Measurements from ENCODE around the gene DISC1.
A peak's percentile ranks its signal among the peaks of the same experiment; 100 is the strongest.
"Not testable (repeated sequence)": the region's sequence is repeated elsewhere in the genome, so short reads cannot be mapped to it uniquely, and the experiment has no call there.

The DISC1 gene

DNA sequence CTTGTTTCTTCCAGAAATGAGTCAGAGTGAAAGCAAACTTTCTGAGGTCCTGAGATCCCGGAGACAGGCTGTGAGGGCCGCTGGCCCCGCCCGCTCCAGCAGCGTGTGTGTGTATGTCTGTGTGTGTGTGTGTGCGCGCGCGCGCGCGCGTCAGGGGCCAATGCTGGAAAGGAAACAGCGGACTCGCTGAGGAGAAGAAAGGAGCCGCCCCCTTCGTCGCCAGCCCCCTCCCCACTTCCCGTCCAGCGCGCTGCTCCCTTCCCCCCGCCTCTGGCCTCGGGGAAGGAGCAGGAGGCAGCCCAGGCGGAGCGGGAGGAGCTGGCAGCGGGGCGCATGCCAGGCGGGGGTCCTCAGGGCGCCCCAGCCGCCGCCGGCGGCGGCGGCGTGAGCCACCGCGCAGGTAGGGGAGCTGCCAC, at the start of gene DISC1:
Gene DISC1 (plus strand): TSS at position 256 of the 416 bp plus-strand sequence. CDS start 78 bp downstream, at position 334.
- DNase-seq: no peak

DNA sequence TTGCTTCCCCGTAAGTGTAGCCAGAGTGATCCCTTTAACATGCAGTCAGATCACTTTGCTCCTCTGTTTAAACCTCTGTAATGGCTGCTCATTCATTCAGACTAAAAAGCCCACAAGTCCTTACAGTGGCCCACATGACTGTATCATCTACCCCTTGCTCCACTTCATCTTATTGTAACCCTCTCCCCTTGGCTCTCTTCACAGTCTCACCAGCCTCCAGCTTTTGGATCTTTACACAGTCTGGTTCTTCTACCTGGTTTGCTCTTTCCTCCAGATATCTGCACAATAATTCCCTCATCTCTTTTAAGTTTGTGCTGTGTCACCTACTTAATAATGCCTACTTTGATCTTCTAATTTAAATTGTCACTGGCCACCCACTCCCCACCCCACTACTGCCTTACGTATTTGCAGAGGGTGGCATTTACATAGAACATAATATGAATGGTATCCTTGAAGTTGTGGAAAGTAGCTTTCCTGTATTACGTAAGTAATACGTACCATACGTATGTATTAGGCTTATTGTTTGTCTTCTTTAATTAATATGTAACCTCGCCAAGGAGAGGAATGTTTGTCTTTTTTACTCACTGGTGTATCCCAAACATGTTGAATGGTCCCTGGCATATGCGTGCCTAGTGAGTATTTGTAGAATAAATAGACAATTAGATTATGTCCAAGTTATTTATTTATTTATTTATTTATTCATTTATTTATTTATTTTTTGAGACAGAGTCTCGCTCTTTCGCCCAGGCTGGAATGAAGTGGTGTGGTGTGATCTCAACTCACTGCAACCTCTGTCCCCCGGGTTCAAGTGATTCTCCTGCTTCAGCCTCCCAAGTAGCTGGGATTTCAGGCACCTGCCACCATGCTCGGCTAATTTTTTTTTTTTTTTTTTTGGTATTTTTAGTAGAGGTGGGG, 49.5 kb upstream of the DISC1 start:
- DNase-seq: no peak

DNA sequence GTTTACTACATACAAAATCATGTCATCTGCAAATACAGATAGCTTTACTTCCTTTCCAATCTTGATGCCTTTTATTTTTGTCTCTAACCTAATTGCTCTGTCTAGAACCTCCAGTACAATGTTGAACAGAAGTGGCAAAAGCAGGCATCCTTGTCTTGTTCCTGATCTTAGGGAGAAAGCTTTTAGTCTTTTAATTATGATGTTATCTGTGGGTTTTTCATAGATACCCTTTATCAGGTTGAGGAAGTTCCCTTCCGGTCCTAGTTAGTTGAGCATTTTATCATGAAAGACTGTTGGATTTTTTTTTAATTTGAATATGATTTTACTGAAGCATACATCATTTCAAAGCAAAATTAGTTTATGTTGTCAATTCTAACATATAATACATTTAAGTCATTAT, 45.7 kb upstream of the DISC1 start:
- no peak for DNase-seq

DNA sequence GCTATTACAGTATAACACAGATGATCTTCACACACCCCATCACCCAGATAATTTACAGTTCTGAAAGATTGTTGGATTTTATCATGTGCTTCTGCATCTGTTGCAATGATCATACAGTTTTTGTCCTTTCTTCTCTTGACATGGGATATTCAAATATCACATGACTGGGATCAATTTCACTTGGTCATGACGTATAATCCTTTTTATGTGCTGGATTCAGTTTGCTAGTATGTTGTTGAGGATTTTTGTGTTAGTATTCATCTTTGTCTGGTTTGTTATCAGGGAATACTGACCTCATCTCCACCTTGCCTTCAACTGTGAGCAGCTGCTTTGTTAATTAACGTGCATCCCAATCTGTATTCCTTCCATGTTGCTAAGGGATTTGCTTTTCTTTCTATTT, 44.7 kb upstream of the DISC1 start:
- DNase-seq: no peak

DNA sequence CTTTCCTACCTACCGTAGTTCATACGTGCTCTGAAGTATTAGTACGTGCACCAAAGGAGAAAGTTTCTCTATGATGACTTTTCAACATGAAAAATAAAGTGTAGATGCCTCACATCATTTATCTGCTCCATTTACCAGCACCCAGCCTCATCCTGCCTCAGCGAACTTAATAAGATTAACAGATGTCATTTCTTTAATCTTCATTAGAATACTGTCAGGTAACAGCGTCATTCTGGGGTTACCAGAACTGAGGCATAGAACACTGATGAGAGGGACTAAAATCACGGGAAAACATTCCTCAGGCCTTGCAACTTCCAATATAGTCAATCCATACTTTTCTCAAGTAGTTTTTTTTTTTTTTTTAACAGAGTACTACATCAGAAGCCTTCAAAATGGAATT, 43.2 kb upstream of the DISC1 start:
- DNase-seq: no peak

DNA sequence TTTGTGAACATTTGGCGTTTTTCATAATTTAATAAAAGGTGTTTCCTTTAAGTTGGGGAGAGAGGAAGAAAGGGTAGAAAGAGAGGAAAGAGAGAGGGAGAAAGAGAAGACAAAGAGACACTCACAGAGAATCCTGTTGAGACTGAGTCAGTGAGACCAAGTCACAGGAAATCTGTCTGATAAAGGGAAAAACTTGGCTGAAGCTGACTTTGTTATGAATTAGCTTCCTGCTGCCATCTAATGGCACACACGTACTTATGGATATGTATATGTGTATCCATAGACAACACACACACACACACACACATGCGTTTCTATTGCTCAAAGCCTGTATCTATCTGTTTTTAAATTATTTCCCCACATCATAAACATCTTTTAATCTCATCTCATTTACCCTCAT, 42.5 kb upstream of the DISC1 start:
- DNase-seq: no peak

DNA sequence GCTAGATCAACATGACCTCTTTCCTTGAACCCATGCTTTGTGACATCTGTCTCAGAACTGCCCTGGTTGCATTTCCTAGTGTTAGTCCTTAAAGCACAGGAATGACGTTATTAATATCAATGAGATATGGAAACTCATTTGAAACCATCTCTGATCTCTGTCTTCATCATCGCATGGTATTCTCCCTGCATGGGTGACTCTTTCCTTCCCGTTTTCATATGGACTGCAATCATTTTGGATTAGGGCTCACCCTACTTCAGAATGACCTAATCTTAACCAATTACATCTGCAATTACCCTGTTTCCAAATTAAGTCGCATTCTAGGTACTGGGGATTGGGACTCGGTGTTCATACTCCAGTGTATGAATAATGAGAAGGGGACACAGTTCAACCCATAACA, 41.7 kb upstream of the DISC1 start:
- DNase-seq: no peak

DNA sequence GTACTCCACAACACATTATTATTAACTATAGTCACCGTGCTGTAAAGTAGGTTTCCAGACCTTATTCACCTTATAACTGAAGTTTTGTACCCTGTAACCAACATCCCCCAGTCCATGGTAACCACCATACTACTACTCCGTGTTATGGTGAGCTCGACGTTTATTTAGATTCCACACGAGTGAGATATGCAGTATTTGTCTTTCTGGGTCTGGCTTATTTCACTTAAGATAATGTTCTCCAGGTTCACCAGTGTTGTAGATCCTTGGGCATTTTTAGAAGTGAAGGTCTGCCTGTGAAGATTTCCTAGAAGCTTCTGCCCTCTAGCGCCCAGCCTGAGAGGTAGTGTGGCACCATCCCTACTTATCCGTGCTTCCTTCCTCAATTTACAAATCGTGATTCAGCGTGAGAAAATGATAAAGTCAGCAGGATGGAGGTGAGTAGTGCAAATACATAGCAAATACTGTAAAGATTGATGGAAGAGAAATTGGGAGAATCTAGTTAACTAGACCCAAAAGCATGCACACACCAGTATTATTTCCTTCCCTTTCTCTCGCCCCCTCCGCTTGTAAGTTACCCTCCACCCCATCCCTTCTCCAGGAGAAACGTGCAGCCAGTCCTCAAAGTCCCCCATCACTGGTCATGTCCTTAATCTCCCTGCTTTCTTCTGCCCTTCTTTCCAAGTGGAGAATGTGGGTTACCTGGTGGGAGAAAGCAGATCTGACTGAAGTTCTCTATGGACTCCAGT, 36.0 kb upstream of the DISC1 start:
- DNase-seq: peak; percentile 43

DNA sequence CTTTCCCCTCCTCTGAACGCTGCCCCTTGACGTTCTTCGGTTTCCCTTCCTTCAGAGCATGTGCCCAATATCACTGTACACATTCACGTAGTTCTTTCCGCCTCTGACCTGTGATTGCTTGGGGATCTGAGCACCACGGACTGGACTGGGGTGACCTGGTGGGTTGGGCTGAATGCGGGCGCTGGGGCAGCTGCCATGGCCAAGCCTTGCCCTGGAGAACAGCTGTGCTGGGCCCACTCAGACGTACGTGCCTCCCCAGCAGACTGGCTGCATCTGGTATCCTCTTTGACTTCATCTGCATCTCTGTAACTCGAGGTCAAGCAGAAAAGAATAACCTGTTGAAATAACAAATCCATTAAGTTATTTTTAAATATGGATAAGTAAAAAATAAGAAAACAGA, 35.1 kb upstream of the DISC1 start:
- DNase-seq: peak; percentile 15

DNA sequence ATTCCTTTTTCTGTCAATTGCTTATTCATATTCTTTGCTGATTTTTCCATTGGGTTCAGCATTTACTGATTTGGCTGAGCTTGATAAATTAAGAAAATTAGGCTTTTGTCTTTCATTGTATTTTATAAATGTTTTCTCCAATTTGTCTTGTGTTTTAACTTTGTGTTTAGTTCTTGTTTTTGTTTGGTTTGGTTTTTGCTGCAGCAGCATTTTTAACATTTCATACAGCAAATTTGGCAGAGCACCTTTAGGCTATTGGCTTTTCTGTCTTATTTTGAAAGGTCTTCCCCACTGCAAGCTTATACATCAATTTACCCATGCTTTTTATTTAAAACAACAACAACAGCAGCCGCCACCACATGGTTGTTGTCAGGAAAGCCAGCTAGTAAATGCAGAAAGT, 33.8 kb upstream of the DISC1 start:
- DNase-seq: no peak

DNA sequence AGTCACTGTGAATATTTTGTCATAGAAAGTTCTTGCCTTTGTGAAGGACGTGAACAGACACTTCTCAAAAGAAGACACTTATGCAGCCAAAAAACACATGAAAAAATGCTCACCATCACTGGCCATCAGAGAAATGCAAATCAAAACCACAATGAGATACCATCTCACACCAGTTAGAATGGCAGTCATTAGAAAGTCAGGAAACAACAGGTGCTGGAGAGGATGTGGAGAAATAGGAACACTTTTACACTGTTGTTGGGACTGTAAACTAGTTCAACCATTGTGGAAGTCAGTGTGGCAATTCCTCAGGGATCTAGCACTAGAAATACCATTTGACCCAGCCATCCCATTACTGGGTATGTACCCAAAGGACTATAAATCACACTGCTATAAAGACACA, 33.3 kb upstream of the DISC1 start:
- not testable (repeated sequence) for DNase-seq

DNA sequence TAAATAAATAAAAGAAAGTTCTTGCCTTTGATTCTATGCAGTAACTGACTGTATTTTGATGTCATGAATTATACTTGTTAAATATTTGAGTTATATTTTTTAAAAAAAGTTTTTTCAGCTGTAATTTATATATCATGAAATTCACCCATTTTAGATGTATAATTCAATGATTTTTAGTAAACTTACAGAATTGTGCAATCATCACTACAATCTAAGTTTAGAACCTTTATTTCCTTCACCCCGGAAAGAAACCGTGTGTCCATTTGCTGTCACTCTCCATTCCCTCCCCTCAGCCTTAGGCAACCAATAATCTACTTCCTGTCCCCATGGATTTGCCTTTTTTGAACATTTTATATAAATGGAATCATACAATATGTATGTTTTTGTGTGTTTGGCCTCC, 32.5 kb upstream of the DISC1 start:
- DNase-seq: no peak

DNA sequence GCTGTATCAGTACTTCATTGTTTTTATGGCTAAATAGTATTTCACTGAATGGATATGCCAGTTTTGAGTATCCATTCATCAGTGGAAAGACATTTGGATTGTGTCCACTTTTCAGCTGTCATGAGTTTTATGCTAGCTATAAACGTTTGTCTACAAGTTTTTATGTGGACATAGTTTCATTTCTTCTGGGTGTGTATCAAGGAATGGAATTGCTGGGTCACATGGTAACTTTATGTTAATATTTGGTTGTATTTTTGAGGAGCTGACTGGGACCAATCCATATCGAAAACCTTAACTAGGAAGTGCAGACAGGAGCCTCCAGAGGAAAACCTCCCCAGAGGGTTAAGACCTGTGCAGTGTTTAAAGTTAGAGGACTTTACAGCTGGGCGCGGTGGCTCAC, 31.8 kb upstream of the DISC1 start:
- DNase-seq: no peak

DNA sequence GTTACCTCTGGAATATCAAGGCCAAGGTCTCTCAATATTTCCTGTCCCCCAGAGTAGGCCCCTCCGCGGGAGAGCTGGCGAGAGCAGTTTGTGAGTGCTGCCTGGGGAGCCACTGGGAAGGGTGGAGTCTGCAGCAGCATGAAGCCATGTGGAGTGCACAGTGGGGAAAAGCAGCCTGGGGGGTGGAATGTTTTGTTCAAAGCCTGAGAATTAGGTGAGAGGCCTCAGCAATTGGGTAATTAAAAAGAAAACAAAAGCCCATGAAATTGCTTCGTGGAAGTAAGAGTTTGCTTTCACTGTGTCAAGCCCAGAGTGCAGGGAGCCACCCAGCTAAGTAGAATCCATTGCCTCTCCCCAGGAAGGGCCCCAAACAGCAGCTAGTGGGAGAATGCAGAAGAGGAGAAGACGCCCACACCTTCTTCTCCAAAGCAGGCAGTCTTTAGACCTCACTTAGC, 30.2 kb upstream of the DISC1 start:
- no peak for DNase-seq

DNA sequence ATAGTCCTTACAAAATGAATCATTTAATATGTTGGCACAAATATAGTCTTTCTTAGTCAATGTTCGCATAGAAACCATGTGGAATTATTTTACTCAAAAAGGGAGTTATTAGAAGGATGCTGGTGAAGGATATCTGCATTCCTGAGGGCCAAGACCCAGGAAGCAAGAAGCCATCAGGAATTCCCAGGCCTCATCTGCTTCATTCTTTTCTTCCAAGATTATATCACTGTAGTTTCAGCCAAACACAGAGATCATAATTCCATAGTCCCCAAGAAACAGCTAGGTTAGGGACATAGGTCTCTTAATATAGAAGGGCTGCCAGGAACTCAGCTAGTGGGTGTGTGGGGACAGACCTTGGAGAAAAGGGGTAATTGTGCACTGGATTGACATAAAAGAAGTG, 28.6 kb upstream of the DISC1 start:
- DNase-seq: no peak

DNA sequence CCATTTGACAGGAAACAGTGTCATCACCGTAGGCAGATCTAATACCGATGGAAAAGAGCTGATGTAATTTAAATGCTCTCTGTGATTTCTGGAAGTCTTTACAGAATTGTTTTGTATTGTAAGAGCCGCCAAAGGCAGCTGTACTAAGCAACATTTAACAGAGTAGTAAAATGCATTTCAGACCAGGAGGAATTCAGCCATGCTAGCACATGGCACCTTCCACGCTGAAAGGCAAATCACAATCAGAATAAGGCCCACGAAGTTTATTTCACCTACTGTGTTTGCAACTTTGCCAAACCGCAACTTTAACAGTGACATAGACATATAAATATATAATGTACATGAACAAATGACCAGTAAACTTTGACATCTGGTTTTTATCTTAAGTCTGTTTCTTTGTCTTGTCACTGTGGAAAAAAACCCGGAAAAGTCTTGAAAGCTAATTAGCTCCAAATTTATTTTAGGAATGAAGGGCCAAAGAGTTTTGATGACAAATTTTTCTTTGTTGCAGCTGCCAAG, 26.1 kb upstream of the DISC1 start:
- DNase-seq: no peak

DNA sequence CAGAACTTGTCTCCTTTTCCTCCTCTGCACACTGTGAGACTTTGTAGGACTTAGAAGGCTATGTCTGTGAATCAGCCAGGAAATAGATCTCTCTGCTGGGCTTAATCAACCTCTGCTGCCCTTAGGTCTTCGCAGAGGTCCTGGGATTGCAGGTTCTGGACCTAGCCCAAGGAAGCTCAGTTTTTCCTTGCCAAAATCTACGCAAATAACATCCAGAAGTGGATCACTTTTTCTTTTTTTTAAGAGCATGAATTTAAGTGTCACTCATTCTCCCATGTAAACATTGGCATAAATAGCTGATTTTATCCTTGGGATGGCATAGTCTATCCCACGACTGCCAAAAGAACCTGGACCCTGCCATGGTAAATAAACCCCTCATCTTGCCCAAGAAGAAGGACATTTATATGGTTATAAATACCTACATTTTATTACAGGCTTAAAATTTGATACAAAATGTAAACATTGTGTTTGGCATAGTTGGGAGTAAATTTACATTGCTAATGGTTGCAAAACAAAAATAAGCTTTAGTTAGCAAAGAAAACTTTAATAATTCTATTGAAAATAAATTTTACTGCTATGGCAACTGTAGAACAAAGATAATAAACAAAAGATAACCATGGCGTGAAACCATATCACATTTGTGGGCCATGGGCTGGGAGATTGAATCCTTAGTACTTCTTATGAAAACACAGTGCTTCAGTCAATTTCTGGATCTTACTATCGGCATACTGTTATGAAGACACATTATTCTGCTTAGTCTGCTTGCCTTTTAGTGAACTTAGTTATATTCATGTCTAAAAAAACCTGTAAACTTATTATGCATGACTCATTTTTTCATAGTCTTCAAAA, 24.5 kb upstream of the DISC1 start:
- no peak for DNase-seq

DNA sequence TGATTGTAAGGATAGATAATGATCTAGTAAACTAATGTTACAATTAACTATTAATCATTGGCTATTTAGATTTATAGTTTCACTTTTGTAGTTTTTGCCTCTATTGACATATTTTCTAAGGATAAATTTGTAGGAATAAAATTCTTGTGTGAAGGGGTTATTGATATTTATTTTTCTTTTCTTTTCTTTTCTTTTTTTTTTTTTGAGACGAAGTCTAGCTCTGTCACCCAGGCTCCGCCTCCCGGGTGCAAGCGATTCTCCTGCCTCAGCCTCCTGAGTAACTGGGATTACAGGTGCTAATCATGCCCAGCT, 24.0 kb upstream of the DISC1 start:
- no peak for DNase-seq

DNA sequence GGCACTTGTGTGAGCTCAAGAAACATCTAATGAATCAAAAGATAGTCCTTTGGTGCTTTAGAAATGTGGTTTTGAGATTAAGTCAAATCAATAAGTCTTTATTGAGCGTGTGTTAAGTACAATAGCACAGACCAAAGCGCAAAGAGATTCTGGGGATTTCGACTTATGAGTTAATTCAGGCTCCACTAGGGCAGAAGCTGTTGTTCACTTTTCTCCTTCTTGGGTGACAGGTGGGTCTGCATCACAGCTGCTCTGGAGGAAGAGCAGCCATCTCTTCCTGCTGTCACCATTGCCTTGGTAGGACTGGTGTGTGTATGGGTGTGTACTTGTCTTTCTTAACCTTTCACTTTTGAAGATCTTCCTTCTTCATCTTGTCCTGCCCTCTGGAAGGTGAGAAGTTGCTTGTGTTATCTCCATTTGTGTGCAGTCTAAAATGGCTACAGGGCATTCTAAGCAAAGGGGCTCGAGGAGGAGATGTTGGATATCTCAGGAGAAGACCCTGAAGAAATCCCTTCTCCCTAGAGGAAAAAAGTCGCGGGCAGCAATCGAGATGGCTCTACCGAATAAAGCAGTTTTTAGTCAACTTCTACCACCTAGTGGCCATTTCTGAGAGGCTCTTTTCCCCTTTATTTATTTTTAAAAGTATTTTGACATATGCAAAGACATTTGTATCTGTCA, 22.9 kb upstream of the DISC1 start:
- DNase-seq: peak; percentile 40

DNA sequence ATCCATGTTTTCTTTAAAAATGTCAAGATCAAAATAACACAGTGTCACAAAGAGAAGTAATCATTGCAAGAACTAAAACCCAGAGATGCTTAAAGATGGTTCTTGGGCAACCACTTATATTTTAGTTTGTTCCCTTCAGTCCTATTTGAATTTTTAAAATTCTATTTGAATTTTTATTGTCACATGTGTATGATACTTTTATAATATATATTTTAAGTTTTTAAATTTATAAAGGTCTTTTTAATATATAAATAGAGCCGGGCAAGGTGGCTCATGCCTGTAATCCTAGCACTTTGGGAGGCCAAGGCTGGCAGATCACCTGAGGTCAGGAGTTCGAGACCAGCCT, 22.3 kb upstream of the DISC1 start:
- no peak for DNase-seq

DNA sequence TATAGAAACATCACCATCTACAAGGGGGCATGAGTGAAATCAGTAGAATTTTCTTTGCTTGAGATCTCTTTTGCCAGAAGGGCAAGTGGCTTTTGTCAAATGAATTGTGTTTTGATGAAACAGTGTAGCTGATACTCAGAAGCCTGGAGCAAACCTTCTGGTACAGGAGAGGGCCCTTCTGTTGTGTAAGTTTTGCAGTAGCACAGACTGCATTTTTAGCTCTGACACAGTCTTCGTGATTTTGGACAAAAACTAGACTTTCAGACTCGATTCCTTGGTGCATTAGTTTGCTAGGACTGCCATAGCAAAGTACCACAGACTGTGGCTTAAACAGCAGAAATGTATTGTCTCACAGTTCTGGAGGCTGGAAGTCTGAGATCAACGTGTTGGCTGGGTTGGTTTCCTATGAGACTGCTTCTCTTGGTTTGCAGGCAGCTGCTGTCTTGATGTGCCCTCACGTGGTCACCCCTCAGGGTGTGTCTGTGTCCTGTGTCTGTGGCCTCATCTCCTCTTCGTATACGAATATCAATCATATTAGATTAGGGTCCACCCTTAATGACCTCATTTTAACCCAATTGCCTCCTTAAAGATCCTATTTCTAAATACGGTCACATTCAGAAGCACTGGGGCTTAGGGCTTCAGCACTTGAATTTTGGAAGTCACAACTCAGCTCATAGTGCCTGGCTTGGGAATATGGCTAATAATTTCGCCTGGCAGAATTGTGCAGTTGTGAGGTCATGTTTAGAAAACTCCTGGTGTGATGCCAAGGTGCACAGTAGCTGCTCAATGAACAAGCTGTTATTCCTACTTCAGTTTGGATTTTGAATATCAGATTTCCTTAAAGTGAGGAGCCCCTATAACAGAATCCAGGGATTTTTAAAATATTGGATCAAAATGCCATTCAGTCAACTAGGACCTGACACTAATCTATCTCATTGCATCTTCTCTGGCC, 21.2 kb upstream of the DISC1 start:
- no peak for DNase-seq
